ENCODE data around the gene SLC8A2.

The SLC8A2 gene

DNA sequence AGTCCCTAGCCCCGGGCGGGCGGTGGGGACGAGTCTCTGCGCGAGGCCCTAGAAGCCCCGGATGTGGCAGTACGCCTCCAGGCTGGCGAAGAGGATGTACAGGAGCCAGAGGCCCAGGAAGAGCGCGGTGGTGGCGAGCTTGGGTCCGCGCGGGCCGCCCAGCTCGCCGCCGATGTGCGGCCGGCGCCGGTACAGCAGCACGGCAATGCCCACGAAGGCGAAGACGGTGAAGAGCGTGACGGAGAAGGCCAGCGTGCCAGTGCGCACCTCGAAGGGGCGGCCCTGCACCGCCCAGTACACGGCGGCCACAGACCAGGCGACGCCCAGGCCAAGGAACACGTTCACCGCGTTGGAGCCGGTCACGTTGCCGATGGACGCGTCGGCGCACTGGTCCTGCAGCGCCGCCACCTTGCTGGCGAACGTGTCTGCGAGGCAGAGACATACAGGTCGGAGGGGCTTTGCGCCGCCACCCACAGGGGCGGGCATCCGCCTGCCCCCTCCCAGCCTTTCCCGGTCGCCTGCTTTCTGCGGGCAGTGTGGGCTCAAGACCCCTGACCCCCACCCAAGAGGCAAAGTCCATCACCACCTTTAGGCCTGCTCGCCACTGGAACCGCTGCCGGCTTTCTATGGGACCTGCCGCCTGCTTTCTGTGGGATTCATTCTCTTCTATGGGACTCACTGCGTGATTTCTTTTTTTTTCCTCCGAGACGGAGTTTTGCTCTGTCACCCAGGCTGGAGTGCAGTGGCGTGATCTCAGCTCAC lies 41.5 kb downstream of the SLC8A2 start:
- DNase-seq (ENCODE audit: low read depth): no peak

DNA sequence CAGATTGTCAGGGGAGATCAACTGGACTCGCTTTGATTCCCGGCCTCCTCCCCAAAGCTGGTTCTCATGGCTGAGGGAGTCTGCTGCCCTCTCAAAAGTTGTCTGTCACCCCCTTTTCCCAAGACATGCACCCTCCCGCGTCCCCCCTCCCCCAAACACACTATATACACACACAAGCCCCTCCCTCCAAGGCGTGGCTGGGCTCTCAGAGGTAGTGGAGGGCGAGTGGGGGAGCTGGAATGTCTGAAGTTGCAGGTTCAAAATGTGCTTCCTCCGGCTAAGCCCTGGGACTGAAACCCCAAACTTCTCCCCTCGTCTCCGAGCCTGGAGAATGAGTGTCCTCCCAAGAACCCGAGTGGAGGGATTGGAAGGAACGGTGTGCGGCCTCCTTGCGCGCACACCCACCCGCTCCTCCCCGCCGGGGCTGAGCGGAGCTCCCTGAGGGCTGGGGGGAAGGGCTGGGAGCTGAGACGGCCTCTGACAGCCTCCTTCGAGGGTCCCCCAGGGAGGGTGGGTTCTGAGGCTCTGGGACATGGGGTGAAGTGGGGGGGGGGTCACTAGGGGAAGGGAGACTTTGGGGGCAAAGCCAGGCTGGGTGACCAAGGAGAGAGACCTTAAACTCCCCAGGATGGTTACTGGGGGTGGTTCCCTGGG lies 42.4 kb downstream of the SLC8A2 start:
- DNase-seq (ENCODE audit: low read depth): no peak

DNA sequence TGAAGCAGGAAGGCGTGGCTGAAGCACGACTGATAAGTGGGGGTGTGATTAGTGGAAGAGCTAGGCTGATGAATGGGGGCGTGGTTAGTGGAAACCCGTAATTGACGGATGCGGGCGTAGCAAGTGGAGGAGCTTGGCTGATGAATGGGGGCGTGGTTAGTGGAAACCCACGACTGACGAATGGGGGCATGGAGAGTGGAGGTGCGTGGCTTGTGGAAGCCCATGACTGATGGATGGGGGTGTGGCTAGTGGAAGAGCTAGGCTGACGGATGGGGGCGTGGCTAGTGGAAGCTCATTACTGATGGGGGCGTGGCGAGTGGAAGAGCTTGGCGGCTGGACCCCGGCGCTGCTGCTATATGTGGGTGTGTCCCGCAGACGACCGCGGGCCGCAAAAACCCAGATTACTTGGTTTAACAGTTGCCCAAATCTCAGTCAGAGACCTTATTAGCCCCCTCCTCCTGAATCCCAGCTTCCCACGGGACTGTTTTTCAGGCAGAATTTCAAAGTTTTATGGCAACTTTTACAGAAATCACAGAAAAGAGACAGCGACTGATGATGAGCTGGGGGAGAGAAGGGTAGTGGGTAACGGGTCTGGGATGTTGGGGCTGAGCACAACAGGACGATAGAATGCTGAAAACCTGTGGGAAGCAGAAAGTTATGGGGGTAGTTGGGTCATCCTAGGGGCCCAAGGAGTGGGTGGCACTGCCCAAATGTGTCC lies 43.4 kb downstream of the SLC8A2 start:
- DNase-seq (ENCODE audit: low read depth): peak; percentile 52

DNA sequence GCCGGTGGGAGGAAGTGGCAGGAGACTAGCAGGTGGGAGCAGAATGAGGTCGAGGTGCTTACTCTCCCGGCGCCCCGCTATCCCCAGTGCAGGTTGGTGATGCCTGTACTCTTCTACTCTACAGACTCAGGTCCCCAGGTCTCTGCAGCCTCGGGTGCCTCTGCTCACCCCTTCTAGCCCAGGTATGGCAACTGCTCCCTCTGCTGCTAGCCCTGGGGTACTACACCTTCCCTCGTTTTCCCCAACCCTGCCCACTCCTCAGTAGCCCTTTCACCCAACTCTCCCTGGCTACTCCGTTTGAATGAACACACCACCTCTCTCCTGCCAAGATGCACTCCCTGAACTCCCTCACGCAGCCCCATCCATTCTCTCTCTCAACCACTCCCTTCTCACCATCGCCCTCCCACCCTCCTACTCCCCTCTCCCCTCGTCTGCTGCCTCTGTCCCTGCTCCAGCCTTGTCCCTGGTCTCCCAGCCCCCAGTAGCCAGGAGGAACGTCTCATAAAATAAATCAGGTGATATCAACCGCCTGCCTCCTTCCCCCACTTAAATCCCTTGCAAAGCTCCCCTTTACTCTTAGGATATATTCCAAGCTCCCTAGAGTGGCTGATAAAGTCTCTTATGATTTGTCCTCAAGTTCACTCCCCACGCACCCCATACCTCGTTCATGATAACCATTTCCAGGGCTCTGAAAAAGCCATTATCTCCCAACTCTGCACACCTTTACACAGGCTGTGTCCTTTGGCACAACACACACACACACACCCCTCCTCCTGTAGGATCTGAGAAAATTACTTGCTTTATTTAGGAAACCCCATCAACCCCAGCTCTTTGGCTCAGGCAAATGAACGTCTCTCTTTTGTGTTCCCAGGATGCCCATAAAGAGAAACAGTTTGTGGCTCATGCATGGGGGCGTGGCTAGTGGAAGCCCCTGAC lies 44.2 kb downstream of the SLC8A2 start:
- DNase-seq (ENCODE audit: low read depth): peak; percentile 51

DNA sequence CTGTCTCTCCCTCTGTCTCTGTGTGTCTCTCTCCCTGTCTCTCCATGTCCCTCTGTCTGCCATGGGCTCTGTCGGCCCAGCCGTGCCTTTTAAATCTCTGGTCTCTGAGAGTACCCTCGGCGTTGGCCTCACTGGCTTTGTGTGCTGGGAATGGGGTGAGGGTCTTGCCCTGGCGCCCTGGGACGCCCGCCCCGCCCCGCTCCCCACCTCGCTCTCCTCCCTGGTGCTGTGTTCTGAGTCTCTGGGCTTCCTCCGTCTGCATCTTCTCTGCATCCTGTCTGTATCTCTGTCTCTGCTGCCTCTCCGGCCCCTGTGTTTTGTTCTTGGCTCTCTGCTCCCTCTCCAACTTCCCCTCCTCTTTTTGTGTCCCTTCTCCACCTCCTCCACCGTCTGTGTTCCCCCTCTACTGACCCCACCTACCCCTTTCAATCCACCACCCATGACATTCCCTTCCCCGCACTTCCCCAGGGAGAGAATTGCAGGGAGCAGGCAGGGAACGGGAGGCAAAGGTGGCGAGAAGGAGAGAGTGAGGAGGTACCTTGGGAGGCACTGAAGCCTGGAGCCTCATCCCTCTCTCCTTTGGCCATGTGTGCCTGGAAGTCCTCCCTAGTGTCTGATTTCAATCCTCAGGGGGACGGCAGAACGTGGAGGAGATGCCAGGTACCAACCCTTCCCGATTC lies 48.4 kb downstream of the SLC8A2 start:
- DNase-seq (ENCODE audit: low read depth): no peak

DNA sequence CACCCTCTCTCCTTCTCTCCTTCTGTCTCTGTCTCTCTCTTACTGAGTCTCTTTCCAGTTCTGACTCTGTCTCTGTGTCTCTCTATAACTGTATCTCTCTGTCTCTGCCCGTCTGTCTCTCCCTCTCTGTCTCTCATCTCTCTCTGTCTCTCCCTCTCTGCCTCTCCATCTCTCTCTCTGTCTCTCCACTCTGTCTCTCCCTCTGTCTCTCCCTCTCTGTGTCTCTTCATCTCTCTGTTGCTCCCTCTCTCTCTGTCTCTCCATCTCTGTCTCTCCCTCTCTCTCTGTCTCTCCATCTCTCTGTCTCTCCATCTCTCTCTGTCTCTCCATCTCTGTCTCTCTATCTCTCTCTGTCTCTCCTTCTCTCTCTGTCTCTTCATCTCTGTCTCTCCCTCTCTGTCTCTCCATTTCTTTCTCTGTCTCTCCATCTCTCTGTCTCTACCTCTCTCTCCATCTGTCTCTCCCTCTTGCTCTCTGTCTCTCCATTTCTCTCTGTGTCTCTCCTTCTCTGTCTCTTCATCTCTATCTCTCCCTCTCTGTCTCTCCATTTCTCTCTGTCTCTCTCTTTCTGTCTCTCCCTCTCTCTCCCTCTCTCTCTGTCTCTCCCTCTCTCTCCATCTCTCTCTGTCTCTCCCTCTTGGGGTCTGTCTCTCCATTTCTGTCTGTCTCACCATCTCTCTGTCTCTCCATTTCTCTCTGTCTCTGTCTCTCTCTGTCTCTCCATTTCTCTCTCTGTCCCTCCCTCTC lies 49.1 kb downstream of the SLC8A2 start:
- no peak for DNase-seq (ENCODE audit: low read depth)

DNA sequence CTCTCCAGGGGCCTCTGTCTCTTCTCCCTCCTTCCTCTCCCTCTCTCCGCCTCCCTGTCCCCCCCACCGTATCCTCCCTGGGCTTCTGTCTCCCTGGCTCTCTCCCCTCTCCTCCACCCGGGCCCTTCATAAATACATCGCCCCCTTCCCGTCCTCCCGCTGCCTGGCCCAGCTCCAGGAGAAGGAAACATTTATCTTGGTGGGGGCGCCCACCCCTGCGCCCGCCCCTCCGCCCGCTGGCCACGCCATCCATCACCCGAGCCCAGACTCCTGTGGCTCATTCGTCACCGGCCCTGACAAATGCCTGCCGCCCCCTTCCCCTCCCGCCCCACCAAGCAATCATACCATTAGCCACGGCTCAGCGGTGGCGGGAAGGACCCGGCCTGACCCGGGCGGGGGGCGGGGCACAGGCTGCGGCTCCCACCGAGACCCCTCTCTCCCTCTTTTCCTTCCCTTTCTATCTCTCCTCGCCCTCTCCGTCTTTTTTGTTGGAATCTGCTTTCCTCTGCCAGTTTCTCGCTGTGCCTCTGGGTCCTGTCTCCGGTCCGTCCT lies 49.8 kb downstream of the SLC8A2 start:
- no peak for DNase-seq (ENCODE audit: low read depth)

DNA sequence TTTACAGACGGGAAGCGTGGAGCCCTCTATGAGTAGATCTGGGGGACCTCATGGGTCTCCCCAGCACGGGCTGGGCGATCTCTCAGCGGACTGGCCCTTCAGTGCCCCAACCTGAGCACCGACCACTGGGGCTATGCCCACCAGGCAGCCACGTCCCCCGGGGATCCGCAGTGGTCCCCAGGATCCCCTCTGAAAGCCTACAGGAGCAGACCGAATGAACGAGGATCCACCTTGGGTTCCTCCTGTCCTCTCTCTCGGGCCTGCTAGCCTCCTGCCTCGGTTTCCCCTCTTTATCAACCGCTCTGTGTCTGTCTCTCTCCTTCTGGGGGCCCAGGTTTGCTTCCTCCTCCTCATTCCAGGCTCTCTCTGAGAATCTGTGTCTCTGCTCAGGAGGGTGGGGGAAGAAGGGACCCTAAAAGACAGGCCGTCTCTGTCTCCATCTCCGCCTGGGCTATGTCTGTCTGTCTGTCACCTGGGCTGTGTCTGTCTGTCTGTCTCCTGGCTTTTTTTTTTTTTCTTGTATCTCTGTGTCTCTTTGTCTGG lies 50.4 kb downstream of the SLC8A2 start:
- DNase-seq (ENCODE audit: low read depth): no peak

DNA sequence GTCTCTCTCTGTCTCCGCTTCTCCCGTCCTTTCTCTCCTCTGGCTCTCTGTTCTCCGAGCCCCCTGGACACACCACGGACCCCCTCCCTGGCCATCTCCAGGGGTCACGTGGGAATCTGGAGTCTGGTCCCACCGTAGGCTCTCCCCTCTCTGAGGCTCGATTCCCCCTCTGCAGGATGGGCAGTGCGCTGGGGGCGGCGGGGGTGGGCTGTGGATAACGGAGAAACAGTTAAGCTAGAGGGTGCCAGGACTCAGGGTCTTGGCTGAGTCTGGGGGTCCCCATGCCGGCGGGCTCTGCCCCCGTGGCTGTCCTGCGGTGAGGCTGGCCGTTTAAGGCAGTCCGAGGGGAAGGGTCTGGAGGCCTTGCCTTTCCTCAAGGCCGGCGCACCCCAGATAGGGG lies 51.9 kb downstream of the SLC8A2 start:
- DNase-seq (ENCODE audit: low read depth): no peak

DNA sequence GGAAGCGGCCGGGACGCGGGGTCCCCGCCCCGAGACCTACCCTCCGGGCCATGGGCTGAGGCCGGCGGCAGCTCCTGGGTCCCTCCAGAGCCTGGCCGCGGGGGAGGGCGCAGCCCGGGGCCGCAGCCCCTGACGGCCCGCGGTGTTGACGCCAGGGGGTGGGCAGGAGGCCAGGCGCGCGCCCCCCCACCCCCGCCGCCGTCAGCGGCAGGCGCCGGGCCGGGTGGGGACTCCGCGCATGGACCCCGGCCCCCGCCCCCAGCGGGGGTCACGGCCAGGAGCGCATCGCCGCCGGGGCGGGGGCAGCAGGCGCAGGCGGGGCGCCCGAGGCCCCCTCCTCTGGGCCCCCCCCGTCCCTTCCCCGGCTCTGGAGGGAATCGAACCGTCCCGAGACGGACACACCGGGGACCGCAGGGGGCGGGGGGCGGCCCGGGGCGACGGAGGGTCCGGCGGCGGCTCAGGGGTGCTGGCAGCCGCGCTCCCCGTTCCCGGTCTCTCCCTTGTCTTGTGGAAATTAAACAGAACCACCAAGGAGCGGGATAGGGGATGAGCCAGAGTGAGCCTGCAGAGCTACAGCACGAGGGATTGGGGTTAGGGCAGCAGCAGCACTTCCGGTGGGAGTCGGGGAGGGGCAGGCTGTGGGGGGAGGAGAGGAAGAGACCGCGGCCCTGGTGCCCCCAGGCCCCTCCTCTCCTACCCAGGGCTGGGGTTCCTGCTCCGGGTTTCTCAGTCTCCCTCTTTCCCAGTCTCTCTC lies 52.5 kb downstream of the SLC8A2 start, which contains the start of gene MEIS3:
MEIS3 (minus strand) TSS at position 498 of the 754 bp plus-strand sequence; CDS start at position 52, 446 bp downstream.
- DNase-seq (ENCODE audit: low read depth): no peak

DNA sequence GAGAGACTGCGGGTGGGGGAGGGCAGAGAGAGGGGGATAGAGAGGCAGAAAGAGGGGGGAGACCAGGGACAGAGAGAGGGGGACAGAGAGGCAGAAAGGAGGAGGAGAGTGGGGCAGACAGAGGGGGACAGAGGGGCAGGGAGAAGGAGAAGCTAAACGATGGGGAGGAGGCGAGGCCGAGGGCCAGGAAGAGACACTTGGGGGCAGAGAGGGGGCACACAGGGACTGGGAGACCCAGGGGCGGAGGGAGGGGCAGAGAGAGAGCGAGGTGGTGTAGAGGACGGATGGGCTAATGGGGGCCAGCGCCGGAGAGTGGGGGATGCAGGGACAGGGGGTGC lies 53.0 kb downstream of the SLC8A2 start:
- DNase-seq (ENCODE audit: low read depth): no peak

DNA sequence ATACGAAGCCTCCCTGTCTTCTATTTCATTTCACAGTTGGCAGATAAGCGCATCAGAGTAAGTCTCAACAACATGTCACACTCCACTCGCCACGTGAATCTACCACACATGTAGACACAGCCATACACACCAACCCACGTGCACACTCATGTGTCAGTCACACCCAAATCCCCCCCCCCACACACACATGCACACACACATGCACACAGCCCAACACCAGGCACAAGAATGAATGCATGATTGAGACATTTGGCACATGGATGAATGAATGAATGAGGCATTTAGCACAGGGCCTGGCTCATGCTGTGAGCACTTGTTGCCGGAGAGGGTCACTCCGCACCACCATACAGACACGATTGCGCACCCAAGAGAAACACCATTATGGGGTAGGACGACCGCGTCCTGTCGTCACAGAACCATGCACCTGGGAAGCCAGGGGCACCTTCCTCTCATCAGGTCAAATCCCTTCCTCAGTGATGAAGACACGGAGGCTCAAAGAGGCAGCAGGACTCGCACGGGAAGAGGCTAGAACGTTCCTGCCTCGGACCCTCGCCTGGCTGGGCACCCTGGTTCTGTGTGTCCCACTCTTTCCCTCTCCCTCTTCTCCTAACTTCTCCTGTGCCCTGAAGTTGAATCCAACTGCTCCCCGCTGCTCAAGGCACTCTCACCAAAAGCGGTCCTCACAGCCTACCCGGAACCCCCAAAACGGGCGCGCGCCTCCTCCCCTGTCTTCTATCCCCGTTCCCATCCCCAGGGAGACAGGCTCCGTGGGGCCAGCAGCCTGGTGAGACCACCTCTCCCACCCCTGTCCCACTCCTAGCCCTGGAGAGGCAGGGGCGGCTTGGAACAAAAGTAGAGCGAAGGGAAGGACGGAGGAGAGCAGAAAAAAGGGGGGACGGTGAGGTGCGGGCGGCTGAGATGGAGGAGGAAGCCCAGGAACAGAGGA lies 53.7 kb downstream of the SLC8A2 start:
- no peak for DNase-seq (ENCODE audit: low read depth)

DNA sequence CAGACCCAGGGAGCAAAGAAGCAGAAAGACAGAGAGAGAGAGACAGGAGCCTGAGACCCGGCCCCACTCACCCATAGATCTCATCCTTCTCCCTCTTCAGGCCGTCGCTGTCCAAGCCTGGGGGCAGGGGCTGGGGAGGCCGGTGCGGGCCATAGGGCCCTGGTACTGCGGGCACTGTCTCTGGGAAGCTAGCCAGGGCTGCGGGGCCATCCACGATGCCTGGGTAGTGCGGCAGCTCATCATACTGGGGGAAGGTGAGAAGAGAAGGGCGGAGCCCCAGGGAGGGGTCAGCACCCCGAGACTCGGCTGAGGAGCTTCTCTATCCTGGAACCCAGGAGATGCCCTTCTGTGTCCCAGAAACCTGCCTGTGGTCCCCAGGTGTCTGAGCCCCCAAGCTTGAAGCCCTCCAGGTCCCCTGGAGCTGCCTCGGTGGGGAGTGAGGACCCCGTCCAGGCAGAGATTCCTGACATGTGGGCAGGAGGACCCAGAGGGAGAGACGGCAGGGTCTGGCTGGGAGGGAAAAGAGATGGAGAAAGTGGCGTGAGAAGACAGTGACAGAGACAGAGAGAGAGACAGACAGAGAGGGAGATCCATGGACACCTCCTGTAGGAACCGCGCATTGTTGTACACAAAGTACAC lies 54.5 kb downstream of the SLC8A2 start:
- no peak for DNase-seq (ENCODE audit: low read depth)

DNA sequence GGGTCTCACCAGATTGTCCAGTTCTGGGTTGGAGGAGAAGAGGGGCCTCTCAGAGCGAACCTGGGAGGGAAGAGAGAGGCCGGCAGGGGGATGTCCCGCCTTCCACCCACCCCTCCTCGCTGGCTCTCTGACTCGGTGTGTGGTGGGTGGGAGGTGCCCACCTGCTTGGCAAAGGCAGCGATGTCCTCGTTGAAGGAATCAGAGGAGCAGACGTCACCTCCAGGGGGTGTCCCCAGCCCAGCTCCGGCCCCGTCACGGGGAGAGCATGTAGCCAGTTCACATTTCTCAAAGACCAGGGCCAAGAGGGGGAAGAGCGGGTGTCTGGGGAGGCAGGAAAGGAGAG lies 55.1 kb downstream of the SLC8A2 start:
- no peak for DNase-seq (ENCODE audit: low read depth)

DNA sequence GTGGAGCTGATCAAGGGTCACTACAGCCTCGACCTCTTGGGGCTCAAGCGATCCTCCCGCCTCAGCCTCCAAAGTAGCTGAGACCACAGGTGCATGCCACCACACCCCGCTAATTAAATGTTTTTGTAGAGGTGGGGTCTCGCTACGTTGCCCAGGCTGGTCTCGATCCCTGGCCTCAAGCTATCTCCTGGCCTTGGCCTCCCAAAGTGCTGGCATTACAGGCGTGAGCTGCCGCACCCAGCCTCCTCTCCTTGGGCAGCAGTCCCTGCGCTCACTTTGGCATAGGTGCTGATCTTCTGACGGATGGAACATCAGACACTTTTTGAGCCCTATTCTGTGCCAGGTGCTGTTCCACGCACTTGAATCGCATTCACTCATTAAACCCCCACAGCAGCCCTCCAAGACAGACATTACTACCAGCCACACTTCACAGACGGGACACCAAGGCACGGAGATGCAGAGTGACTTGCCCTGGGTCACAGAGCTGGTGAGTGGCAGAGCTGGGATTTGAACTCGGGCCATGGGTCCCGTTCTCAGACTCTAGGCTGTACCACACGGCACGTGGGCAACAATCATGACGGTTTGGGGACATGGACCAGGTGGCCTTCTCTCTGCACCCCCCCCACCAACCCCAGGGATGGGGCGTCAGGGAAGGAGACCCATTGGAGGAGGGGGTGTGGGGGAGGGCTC lies 55.6 kb downstream of the SLC8A2 start:
- DNase-seq (ENCODE audit: low read depth): no peak

DNA sequence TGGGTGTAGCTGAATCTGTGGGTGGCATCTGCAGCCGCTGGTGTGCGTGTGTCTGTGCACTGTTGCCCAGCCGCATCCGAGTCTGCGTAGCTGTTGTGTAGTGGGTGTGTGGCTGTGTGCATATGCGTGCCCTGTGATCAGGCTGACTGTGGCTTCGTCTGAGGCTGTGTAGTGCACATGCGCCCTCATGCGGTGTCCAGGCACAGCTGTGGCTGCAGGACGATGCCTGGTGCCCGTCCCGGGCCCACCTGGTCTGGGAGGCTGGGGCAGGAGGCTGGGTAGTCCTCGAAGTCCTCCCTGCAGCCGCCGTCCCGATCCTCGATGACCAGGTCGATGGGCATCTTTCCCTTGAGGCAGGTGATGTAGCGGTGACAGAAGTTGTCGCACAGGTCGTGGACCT lies 57.2 kb downstream of the SLC8A2 start:
- DNase-seq (ENCODE audit: low read depth): no peak

DNA sequence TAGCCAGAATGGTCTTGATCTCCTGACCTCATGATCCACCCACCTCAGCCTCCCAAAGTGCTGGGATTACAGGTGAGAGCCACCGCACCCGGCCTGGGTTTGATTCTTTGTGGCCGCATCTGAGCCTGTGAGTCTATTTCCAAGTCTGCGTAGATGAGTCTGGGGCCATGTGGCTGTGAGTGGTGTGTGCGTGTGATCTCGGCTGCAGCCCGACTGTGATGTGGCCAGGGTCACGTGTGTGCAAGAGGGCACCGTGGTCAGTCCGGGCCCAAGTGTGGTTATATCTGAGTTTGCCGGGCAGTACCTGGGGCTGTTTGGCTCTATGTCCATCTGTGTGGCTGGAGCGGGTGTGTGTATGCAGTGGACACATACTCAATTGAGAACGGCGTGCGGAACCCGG lies 57.8 kb downstream of the SLC8A2 start:
- no peak for DNase-seq (ENCODE audit: low read depth)

Measured in stimulated activated CD8-positive, alpha-beta memory T cell treated with anti-CD3 and anti-CD28 coated beads, Interleukin-15, amount 100 ng/mL, for 1 hour (primary cell).